K562 (cell line): ENCODE results near the gene VPS33A. TPM values are rescaled to one million over a fixed set of nuclear protein-coding genes. Genes with fewer than 3 reads are reported as not detected.
A peak's percentile ranks its signal among the peaks of the same experiment; 100 is the strongest.

ENCODE experiments used
- ATAC-seq: fragments of 200-7000 bp; cut with Tn5 transposase; 3 replicates; pipeline ENCODE4 v1.9.1; 2020; ENCODE audit warnings: moderate library complexity
- BruUV-seq: library from RNA; stranded (reverse); fragments of 400-500 nt; replicated peaks from 2 replicates; lab custom pipeline; 2021; lab: Mats Ljungman, UMichigan
- CTCF ChIA-PET: fragments of 300-600 bp; formaldehyde crosslinking; extraction: SDS; loops from one replicate; lab custom pipeline; 2021; ENCODE audit warnings: low intra/inter-chr PET ratio; lab: Yijun Ruan, JAX
- POLR2A ChIA-PET: fragments of 300-600, 350-650 bp; sonication (Branson Sonifier 250); formaldehyde crosslinking; extraction: SDS; loops from one replicate; lab custom pipeline; 2021; ENCODE audit warnings: antibody characterized with exemption, inconsistent platforms; lab: Yijun Ruan, JAX
- DNase-seq, 4 experiments: peaks; one replicate each; pipeline versions ENCODE4 v3.0.0 to v3.0.0-alpha.2; 2011 to 2018; ENCODE audit warnings: low spot score in 3 of 4, mixed read lengths in 3 of 4; ENCODE audit errors: extremely low read depth in 1 of 4
- FAIRE-seq: peaks from 2 replicates; lab custom pipeline; 2011; peaks lifted over from hg19 to GRCh38; lab: Jason Lieb, UNC
- H2AFZ ChIP-seq: 2 replicates; pipeline ENCODE4 v1.6.0; 2011; ENCODE audit warnings: low read depth, low read length, control low read depth, inconsistent platforms
- H3K27ac ChIP-seq: fragments of 200-600 bp; 3 replicates; pipeline ENCODE4 v1.8.0; 2011; ENCODE audit warnings: low read depth, mild to moderate bottlenecking, control low read depth, inconsistent platforms, low read length, moderate library complexity, mixed read lengths; ENCODE audit errors: extremely low read depth
- H3K27me3 ChIP-seq, 2 experiments: fragments of 300-600 bp in 1 of 2; 2 replicates in 1 of 2; 3 replicates in 1 of 2; pipeline versions ENCODE4 v1.6.0 to v1.8.0; 2011; ENCODE audit warnings: inconsistent platforms in 2 of 2, low read length in 2 of 2, mild to moderate bottlenecking in 1 of 2, mixed read lengths in 1 of 2, moderate library complexity in 1 of 2; ENCODE audit not compliant: control insufficient read depth in 2 of 2, insufficient read depth in 2 of 2
- H3K36me3 ChIP-seq: fragments of 300-600 bp; 3 replicates; pipeline ENCODE4 v1.8.0; 2011; ENCODE audit warnings: mild to moderate bottlenecking, low read length, inconsistent platforms; ENCODE audit not compliant: control insufficient read depth, insufficient read depth
- H3K4me1 ChIP-seq, 2 experiments: fragments of 200-600 bp in 1 of 2; replicated peaks in 1 of 2; 2 replicates in 1 of 2; 3 replicates in 1 of 2; pipeline versions ENCODE4 v1.5.1 to v1.8.0; 2011; ENCODE audit warnings: inconsistent platforms in 2 of 2, low read length in 2 of 2, mild to moderate bottlenecking in 1 of 2, mixed read lengths in 1 of 2, moderate library complexity in 1 of 2; ENCODE audit not compliant: control insufficient read depth in 2 of 2, insufficient read depth in 2 of 2
- H3K4me2 ChIP-seq: 2 replicates; pipeline ENCODE4 v1.6.1; 2011; ENCODE audit warnings: low read length, control low read depth, inconsistent platforms, mixed read lengths; ENCODE audit not compliant: insufficient read depth
- H3K4me3 ChIP-seq: fragments of 200-600 bp; sonication (generic), shearing (Covaris generic); 2 replicates; pipeline ENCODE4 v1.5.1; 2016; ENCODE audit warnings: control low read depth, inconsistent platforms
- H3K79me2 ChIP-seq: fragments of 200-600 bp; 3 replicates; pipeline ENCODE4 v1.8.0; 2011; ENCODE audit warnings: low read length, inconsistent platforms; ENCODE audit not compliant: control insufficient read depth, insufficient read depth
- H3K9ac ChIP-seq, 2 experiments: 2 replicates each; pipeline versions ENCODE4 v1.6.0 to v1.6.1; 2011; ENCODE audit warnings: low read depth in 2 of 2, low read length in 2 of 2, control low read depth in 1 of 2, inconsistent platforms in 1 of 2, mild to moderate bottlenecking in 1 of 2, mixed read lengths in 1 of 2; ENCODE audit not compliant: insufficient read depth in 1 of 2
- H3K9me1 ChIP-seq: one replicate; pipeline ENCODE4 v1.6.0; 2011; ENCODE audit warnings: inconsistent platforms, mild to moderate bottlenecking, low read length, moderate library complexity; ENCODE audit not compliant: control insufficient read depth, insufficient read depth
- H3K9me3 ChIP-seq: replicated peaks from 2 replicates; pipeline ENCODE4 v1.5.1; 2011; ENCODE audit warnings: low read depth, low read length, inconsistent platforms; ENCODE audit not compliant: control insufficient read depth, insufficient read depth
- H4K20me1 ChIP-seq: replicated peaks from 2 replicates; pipeline ENCODE4 v1.6.1; 2011; ENCODE audit warnings: low read length, inconsistent platforms, mixed read lengths; ENCODE audit not compliant: control insufficient read depth, insufficient read depth
- NCOA6 ChIP-seq: fragments of 450-650 bp; IDR thresholded peaks from 2 replicates; pipeline ENCODE4 v1.6.1; 2017; ENCODE audit warnings: mild to moderate bottlenecking
- NR2C2 ChIP-seq, 2 experiments: fragments of 200-800 bp in 1 of 2; sonication (Bioruptor generic) in 1 of 2; sonication (generic) in 1 of 2; formaldehyde crosslinking in 1 of 2; IDR thresholded peaks; 2 replicates each; pipeline versions ENCODE4 v1.6.1 to v1.8.0; 2016 to 2022; ENCODE audit warnings: mild to moderate bottlenecking in 1 of 2, missing compliant biosample characterization in 1 of 2, missing genetic modification characterization in 1 of 2, missing genetic modification reagents in 1 of 2
- ZNF274 ChIP-seq: IDR thresholded peaks from 2 replicates; pipeline ENCODE4 v1.6.1; 2011; ENCODE audit warnings: low read depth, mild to moderate bottlenecking, low read length, moderate library complexity, borderline replicate concordance
- ZNF347 ChIP-seq: fragments of 450-650 bp; formaldehyde crosslinking; IDR thresholded peaks from 2 replicates; pipeline ENCODE4 v1.4.0; 2020; ENCODE audit warnings: low read depth, mild to moderate bottlenecking, moderate library complexity
- WGBS: fragments of 100-300 bp; shearing (Covaris generic); methylation state at CpG from one replicate; pipeline ENCODE4 v1.1.6; 2016; ENCODE audit warnings: low coverage, mixed read lengths; ENCODE audit not compliant: insufficient coverage; ENCODE audit errors: missing lambda C conversion rate; 5-methylcytosine and 5-hydroxymethylcytosine counted together
- in situ Hi-C: fragments of 300-500 bp; cut with MboI; formaldehyde crosslinking; loops from 4 replicates; pipeline ENCODE4 v1.15.0; 2018; ENCODE audit warnings: inconsistent platforms, mixed read lengths
- intact Hi-C: fragments of 100-400 bp; cut with micrococcal nuclease; formaldehyde crosslinking; loops from 2 replicates; pipeline ENCODE4 v1.14.2; 2022
- polyA plus RNA-seq, 8 experiments: library from polyadenylated mRNA; depleted of rRNA in 4 of 8; stranded (reverse) in 5 of 8; unstranded in 3 of 8; fragments of >200 nt; fragmentation: Nextera tagmentation in 2 of 8; fragmentation: Illumina TruSeq in 1 of 8; extraction: Ambion mirVana in 2 of 8; extraction: Trizol in 1 of 8; gene quantifications; 2 replicates each; pipeline versions ENCODE4 v1.2.1 to v1.2.3, GENCODE V29; 2011 to 2014; ENCODE audit warnings: inconsistent platforms in 1 of 8, missing spikeins in 1 of 8
- total RNA-seq, 7 experiments: library from RNA; depleted of rRNA in 6 of 7; stranded (reverse); fragments of >200 nt in 6 of 7; fragmentation: Illumina TruSeq in 2 of 7; extraction: Trizol in 2 of 7; gene quantifications; 2 replicates each; pipeline versions ENCODE4 v1.2.1 to v1.2.3, GENCODE V29; 2011 to 2021; ENCODE audit warnings: low replicate concordance in 1 of 7
- TF ChIP-seq, protein P1 (sequence below): sonication (generic); formaldehyde crosslinking; IDR thresholded peaks from 2 replicates; pipeline ENCODE4 v1.9.0; 2022; ENCODE audit warnings: mild to moderate bottlenecking, missing genetic modification reagents
- TF ChIP-seq, protein P2 (sequence below): fragments of 250-450 bp; sonication (Bioruptor Pico); IDR thresholded peaks from 2 replicates; pipeline ENCODE4 v1.5.0; 2021; ENCODE audit warnings: mild to moderate bottlenecking, moderate library complexity

The VPS33A gene
- total and polyA plus RNA-seq, 9 of the 15 experiments (the other 6 are each of a cell fraction or from before 2014, with no cell fraction given): 10.6 to 34.3 (median 25.3) TPM

DNA sequence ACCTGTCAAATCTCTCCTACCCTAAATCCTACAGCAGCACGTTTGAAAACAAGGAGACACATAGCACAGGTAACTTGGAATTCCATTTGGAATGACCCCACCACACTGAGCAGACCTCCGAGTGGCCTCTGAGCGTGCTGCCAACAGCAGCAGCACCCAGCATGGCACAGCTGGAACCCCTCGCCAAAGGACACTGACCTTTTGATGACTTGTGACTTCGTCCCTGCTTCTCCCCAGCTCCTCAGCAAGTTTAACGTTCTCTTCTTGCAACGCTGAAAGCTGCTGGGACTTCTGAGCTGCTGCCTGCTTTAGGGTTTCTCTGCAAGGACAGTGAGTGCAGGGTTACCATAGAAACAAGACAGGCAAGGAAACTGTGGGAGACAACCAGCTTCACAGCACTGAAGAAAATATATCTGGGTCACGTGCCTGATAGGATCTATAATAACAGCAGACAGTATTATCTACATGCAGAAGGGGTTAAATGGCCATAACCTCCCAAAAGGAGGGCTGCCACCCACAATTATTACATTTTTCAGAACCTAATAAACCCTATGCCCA lies 43.3 kb upstream of the VPS33A start (continued):
- TF ChIP-seq NR2C2 (CRISPR knock-in tag; IDR thresholded peaks at IDR 0.05) (no peak), NR2C2 (tag; IDR thresholded peaks at IDR 0.05) (no peak), ZNF347 (CRISPR knock-in tag) (no peak), NCOA6 (no peak)
- TF ChIP-seq, protein P1, sequence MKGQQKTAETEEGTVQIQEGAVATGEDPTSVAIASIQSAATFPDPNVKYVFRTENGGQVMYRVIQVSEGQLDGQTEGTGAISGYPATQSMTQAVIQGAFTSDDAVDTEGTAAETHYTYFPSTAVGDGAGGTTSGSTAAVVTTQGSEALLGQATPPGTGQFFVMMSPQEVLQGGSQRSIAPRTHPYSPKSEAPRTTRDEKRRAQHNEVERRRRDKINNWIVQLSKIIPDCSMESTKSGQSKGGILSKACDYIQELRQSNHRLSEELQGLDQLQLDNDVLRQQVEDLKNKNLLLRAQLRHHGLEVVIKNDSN (CRISPR knock-in tag): peak; percentile 40; the same call in 1 of the 2 replicates

DNA sequence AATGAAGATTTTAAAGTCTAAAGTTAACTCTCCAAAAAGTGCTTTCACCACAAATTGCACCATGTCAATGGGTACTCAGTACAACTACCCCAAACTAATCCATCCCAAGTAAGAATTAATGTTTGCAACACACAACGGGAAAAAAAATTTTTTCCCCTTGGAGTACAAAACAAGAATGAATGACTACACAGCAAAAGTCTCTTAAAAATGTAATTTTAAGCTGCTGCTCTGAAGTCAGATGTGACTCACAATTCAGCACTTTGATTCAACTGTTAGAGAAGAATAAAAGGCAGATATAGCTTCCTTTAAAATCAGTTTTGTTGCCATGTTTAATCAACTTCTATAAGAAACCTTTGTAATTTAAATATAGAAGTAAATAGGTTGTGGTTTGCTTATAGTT lies 42.5 kb upstream of the VPS33A start:
- Histone ChIP-seq H3K4me2 (no peak overlapping the region), H3K27ac (no peak overlapping the region), H2AFZ (no peak overlapping the region), H3K9me1 (no peaks in the 10 kb centered on the region), H3K27me3 (no peaks in the 10 kb centered on the region), H3K9me3 (no peaks in the 10 kb centered on the region), H3K9ac (no peak overlapping the region), H3K36me3 (peaks cover 19% of the 10 kb centered on the region; the same call in 2 of the 3 replicates), H4K20me1 (0 out of 2 replicates have a peak, but pooled peaks cover 3% of the 10 kb centered on the region), H3K79me2 (no peaks in the 10 kb centered on the region), H3K4me1 (no peaks in the 10 kb centered on the region), H3K4me3 (no peak overlapping the region)
- ATAC-seq (no peak), FAIRE-seq (no peak), DNase-seq (no peak)
- in situ Hi-C loops: no loop called here
- 36% methylated on average over 1 of the region's 1 CpG for WGBS
- ChIA-PET CTCF (no interaction called here), POLR2A (interaction anchor here (1.4 kb wide), 1 partner anchor 14 kb away, joined by 5 read pairs; no protein-coding TSS in a partner anchor)
- intact Hi-C loops: no loop called here
- no TSS peak for BruUV-seq
- TF ChIP-seq, protein P2, sequence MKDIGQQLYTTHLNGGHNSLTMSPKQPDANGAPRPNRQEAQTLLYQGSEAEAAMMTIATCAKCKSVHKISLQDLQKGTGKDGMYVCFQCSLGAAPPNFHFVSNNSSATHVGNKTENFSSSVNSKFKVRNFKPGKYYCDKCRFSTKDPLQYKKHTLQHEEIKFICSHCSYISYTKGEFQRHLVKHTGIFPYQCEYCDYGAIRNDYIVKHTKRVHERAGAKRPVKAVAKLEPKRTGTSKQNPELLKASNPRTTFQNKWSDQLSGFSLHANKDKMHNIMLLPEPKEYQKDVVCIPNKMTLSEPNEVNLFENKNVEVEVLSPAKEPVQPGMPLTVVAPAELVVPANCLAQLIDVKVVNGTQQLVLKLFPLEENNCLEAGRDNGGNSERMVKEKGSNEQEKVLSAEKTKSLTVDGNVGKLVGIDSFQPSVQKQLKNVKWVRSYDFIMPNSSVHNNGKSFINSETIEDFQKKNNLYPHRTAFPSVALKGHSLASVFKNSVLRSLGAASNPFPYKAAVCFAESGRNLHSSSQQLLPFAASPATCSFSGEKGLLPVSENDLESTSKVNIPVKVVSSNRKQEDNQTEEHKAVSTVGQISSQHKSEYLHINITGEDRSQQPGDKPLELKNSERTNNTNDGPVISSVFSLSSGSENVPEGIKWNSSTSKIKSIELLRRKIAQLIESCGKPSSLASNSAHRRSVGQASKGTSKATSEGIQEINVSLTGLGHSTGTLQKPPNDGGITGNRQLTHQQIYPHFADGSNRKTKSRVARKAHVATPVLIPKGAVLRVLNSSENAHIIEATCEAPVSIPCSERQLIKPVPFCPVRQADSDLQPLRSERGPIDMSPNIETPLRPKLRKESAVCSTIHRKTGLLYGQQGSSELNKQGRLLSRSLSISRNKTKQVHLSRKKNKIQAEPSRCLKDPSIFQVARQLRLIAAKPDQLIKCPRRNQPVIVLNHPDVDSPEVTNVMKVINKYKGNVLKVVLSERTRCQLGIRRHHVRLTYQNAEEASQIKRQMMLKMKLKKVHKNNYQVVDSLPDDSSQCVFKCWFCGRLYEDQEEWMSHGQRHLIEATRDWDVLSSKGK (CRISPR knock-in tag): no peak
- TF ChIP-seq ZNF274: no peak
